Measurements from ENCODE around the gene ASB6. TPM values are rescaled to one million over a fixed set of nuclear protein-coding genes. Genes with fewer than 3 reads are reported as not detected.

The ASB6 gene
- total RNA-seq, 2 donors from 2014 or later = 12.7 to 14.5 TPM

DNA sequence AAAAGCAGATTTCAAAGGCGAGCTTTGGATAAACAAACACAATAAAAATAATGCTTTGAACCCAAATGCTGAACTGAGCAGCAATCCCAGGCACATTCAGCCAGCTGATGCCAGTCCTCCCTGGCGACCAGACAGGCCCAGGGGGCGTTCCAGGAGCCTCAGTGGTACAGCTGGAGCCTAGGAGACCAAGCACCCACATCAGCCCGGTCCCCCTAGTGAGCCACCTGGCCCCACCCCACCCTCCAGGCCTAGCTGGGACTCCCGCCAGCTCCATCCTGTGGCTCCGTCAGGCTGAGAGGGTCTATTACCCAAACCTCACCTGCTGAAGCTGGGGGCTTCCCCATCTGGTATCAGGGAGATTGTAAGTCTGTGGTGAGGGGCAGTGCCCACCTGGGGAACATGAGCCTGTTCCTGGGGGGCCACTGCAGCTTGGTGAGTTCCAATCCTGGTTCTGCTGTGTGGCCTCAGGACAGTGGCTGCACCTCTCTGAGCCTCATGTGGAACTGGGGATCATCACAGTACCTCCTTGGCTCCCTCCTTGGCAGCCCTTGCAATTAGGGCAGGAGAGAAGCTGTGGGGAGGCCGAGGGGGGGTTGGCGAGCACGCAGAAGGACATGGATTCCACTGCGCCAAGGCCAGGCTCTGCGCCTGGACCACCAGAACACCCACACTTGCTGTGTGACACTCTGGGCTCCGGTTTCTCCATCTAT, 37.7 kb downstream of the ASB6 start:
- no peak overlapping the region for H3K27ac ChIP-seq
- no peak overlapping the region for H3K4me3 ChIP-seq
- no peaks in the 10 kb centered on the region for H3K36me3 ChIP-seq (replicated peaks in 1 of 2; ENCODE audit: insufficient read depth in 1 of 2, low read depth in 2 of 2)
- intact Hi-C loops (cut with DNase I) = loop anchor here (10.0 kb wide), 1 partner anchor 99 kb away; no protein-coding TSS in a partner anchor
- no peak for DNase-seq
- no peaks in the 10 kb centered on the region for H3K9me3 ChIP-seq
- ATAC-seq = no peak
- 74 to 83% methylated on average over 6 to 11 of the region's 12 CpGs for WGBS, 2 donors
- peaks cover 10% of the 10 kb centered on the region for H3K4me1 ChIP-seq
- no peak for TF ChIP-seq POLR2A (IDR thresholded peaks at IDR 0.05)
- TF ChIP-seq, protein P1, sequence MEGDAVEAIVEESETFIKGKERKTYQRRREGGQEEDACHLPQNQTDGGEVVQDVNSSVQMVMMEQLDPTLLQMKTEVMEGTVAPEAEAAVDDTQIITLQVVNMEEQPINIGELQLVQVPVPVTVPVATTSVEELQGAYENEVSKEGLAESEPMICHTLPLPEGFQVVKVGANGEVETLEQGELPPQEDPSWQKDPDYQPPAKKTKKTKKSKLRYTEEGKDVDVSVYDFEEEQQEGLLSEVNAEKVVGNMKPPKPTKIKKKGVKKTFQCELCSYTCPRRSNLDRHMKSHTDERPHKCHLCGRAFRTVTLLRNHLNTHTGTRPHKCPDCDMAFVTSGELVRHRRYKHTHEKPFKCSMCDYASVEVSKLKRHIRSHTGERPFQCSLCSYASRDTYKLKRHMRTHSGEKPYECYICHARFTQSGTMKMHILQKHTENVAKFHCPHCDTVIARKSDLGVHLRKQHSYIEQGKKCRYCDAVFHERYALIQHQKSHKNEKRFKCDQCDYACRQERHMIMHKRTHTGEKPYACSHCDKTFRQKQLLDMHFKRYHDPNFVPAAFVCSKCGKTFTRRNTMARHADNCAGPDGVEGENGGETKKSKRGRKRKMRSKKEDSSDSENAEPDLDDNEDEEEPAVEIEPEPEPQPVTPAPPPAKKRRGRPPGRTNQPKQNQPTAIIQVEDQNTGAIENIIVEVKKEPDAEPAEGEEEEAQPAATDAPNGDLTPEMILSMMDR (IDR thresholded peaks at IDR 0.05) = no peak
- H3K27me3 ChIP-seq = no peaks in the 10 kb centered on the region

DNA sequence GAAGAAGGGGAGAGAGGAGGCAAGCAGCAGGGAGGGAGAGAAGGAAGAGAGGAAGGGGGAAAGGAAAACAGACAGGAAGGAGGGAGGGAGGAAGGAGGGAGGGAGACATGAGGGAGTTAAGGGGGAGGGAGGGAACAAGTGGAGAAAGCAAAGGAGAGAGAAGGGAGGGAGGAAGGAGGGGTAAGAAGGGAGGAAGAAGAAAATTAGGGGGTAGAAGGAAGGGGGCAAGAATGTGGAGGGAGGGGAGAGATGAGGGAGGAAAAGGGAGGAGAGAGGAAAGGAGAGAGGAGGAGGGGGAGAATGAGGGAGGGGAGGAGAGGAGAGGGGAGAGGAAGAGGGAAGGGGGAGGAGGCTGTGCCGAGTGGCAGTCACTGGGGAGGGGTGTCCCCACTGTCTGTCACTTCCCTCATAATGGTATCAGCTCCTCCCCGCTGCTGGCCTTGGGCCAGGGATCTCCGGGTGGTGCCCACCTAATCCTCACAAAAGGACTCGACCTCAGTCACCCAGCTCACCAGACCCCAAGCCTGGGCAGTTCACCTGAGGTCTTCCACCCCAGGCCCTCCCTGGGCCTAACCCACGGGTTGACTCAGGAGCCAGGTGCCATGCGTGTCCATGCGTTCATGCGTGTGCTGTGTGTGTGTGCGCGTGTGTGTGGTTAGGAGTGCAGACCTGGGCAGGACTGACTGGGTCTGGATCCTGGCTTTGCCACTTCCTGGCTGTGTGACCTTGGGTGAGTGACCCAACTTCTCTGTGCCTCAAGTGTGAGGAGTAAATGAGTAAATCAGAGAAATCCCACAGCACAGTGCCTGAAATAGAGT, 39.1 kb downstream of the ASB6 start:
- no peak for TF ChIP-seq POLR2A (IDR thresholded peaks at IDR 0.05)
- TF ChIP-seq, protein P1 (IDR thresholded peaks at IDR 0.05) = no peak
- no peak overlapping the region for H3K4me3 ChIP-seq
- WGBS, 2 donors = 39 to 54% methylated on average over 6 to 10 of the region's 10 CpGs
- peaks cover 14% of the 10 kb centered on the region for H3K4me1 ChIP-seq
- intact Hi-C loops (cut with DNase I) = loop anchor here (10.0 kb wide), 1 partner anchor 98 kb away; no protein-coding TSS in a partner anchor
- DNase-seq = no peak
- no peak for ATAC-seq
- no peak overlapping the region for H3K27ac ChIP-seq
- H3K36me3 ChIP-seq (replicated peaks in 1 of 2; ENCODE audit: insufficient read depth in 1 of 2, low read depth in 2 of 2) = no peaks in the 10 kb centered on the region
- no peaks in the 10 kb centered on the region for H3K27me3 ChIP-seq
- H3K9me3 ChIP-seq = no peaks in the 10 kb centered on the region

DNA sequence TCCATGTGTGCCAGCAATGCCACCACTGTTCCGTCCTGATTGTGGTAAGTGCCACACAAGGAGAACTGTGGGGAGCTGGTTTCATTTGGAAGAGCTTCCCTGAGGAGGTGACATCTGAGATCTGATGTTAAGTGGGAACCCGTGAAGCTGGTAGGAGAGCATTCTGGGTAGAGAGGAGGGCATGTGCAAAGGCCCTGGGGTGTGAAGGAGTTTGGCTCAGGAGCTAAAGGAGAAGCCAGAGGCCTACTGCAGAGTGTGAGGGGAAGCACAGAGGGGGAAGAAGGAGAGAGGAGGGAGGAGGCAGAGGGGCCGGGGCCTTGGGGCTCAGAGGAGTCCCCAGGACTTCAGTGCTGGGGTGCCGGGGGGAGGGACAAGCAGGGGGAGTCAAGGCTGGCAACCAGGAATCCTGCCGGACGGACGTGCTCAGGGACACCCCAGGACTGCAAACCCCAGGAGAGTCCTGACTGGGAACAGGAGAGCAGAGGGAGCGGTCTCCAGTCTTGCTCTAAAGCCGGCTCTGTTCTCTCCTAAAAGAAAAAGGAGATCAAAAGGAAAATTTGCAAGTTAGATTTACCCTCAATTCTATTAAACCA, 40.8 kb downstream of the ASB6 start:
- no peak for DNase-seq

DNA sequence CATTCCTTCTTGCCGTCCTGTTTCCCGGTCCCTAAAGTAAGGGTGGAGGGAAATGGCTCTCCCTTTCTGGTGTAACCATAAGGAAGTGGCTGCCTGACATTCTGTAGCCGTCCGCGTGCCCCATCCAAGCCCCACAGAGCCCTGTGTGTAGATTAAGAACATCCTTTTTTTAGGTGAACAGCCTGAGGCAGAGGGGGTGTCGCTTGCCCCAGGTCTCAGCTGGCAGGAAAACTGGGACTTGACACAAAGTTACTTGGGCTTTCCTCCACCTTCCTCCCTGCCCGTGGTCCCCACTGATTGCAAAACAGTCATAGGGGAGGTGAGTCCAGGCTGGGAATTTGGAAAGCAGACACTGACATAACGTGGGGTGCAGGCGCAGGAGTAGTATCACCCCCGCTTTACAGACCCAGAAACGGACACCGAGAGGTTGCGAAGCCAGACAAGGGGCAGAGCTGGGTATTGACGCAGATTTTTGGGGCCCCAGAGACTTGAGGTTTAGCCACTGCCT, 43.8 kb downstream of the ASB6 start:
- Histone ChIP-seq H3K36me3 (replicated peaks in 1 of 2; ENCODE audit: insufficient read depth in 1 of 2, low read depth in 2 of 2) (no peaks in the 10 kb centered on the region), H3K4me3 (no peak overlapping the region), H3K27me3 (no peaks in the 10 kb centered on the region), H3K4me1 (peaks cover 14% of the 10 kb centered on the region), H3K9me3 (no peaks in the 10 kb centered on the region), H3K27ac (peak overlapping the region in 3 of 4 donors; percentile 26 to 61 (median 49))
- TF ChIP-seq, protein P1 (IDR thresholded peaks at IDR 0.05) = no peak
- TF ChIP-seq POLR2A (IDR thresholded peaks at IDR 0.05) = no peak
- 64 to 81% methylated on average over 11 to 14 of the region's 14 CpGs for WGBS, 2 donors
- intact Hi-C loops (cut with DNase I) = no loop called here
- ATAC-seq (no peak), DNase-seq (no peak)

More for the DNA sequence above, 40.8 kb downstream of the ASB6 start:
- Histone ChIP-seq H3K36me3 (replicated peaks in 1 of 2; ENCODE audit: insufficient read depth in 1 of 2, low read depth in 2 of 2) (no peaks in the 10 kb centered on the region), H3K27me3 (no peaks in the 10 kb centered on the region), H3K4me1 (peaks cover 14% of the 10 kb centered on the region), H3K4me3 (no peak overlapping the region), H3K27ac (no peak overlapping the region), H3K9me3 (no peaks in the 10 kb centered on the region)
- WGBS, 2 donors = 74 to 78% methylated on average over 9 of the region's 9 CpGs
- intact Hi-C loops (cut with DNase I) = loop anchor here (10.0 kb wide), 1 partner anchor 96 kb away; no protein-coding TSS in a partner anchor
- no peak for ATAC-seq
- TF ChIP-seq, protein P1 (IDR thresholded peaks at IDR 0.05) = no peak
- no peak for TF ChIP-seq POLR2A (IDR thresholded peaks at IDR 0.05)

All from body of pancreas (tissue), 4 donors.